Tongue (tissue), 3 donors: ENCODE results near the gene TIMM22. TPM values are rescaled to one million over a fixed set of nuclear protein-coding genes. Genes with fewer than 3 reads are reported as not detected.
"Not testable (repeated sequence)": the region's sequence is repeated elsewhere in the genome, so short reads cannot be mapped to it uniquely, and the experiment has no call there.

ENCODE experiments used
- DNase-seq: peaks from one replicate; pipeline ENCODE4 v3.0.0-alpha.2; 2015
- small RNA-seq: library from RNA; depleted of rRNA; stranded (forward); fragments of <200 nt; gene quantifications from one replicate; pipeline ENCODE3, GENCODE V24; 2014; ENCODE audit warnings: low replicate concordance
- total RNA-seq: library from RNA; depleted of rRNA; stranded (reverse); fragments of >200 nt; gene quantifications from one replicate; pipeline ENCODE4 v1.2.3, GENCODE V29; 2014

The TIMM22 gene
- total RNA-seq, 1 donor from 2014 or later: 16.4 TPM

DNA sequence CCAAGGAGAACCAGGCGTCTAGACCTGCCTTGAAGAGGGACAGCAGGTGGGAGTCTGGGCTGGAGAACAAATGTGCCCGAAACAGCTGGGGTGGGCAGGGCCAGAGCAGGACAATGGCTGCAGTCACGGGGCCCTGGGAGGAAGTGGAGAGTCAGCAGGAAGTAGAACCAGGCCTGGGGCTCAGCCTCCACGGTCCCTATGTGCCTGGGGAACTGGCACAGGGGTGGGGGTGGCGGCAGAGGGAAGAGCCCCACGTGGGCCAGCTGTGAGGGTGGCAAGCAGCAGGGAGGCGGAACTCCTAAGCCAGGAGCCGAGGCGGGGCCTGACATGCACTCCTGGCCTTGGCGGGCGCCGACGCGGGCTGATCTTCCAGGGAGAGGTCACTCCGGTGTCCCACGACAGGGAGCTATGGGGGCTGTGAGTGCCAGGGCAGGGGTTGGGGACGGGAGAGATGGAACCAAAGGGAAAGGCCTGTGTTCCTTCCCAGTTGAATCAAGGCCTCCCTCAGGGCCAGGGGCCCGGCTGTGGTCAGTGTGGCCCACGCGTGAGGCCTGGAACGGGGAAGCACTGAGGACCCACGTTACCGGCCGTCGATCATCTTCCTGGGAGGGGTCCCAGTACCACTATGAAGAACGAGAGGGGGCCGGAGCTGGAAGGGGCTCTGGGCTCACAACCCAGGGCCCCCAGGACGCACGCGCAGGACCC lies 42.7 kb downstream of the TIMM22 start:
- peak; percentile 94 for DNase-seq

DNA sequence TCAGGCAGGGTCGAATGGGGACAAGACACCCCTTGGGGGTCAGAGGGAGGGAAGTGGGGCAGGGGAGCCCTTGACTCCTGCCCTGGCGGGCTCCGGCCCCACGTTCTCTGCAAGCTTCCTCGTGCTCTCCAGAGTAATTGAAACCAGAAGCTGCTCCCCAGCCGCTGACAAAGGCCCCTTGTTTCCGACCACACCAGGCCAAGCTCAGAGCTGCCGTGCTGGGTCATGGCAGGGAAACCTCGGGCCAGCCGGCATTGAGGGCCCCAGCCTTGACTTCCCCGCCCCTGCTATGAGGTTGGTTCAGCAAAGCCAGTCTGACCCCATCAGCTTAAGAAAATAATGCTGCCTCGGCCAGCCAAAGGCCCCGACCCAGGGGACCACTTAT lies 43.3 kb downstream of the TIMM22 start:
- DNase-seq: peak; percentile 76

DNA sequence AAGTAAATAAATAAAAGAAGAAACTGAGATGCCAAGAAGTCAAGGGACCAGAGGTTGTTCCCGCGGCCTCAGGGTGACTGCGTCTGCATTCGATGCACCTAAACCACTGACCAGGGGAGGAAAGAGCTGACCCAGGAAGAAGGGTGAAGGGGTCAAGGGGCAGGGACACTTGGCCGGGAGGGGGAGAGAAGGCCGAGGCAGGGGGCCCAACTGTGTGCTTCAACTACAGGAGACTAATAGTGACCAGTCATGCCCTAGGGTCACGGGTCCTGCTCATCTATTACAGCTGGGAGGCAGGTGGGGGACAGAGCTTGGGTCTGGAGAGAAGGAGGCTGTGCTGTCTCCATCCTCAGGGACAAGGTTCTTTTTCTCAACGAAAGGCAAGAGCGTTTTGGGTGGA lies 44.8 kb downstream of the TIMM22 start:
- no peak for DNase-seq

DNA sequence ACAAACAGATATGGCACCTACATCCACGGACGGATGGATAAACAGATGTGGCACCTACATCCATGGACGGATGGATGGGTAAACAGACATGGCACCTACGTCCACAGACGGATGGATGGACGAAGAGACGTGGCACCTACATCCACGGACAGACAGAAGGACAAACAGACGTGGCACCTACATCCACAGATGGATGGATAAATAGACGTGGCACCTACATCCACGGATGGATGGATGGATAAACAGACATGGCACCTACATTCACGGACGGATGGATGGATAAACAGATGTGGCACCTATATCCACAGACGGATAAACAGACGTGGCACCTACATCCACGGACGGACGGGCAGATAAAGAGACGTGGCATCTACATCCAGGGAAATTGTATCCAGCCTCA lies 45.6 kb downstream of the TIMM22 start:
- no peak for DNase-seq

DNA sequence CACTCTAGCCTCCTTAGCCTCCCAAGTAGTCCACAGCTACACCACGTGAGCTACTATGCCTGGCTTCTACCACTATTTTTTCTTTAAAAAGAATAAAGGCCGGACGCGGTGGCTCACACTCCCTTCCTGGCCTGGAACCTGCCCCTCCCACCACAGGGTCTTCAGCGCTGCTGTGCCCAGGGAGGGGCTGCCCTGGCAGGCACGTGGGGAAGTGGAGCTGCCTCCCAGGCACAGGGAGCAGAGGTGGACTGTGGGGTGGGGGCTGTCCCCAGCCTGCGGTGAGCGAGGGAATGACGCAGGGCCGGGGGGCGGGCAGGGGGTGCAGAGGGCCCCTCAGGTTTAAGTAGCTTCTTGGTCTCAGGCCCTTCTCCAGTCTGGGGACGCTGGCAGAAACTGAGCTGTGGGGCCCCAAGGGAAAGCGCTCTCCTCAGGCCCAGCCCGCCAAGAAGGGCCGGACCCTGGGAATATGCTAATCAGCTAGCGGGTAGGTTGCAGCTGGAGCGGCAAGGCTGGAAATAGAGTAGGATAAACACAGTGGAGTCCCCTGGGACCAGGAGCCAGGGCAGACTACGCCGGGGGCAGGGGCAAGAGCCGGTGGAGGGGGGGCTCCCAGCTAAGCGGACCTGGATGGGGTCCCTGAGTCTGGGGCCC lies 46.8 kb downstream of the TIMM22 start:
- peak; percentile 78 for DNase-seq

DNA sequence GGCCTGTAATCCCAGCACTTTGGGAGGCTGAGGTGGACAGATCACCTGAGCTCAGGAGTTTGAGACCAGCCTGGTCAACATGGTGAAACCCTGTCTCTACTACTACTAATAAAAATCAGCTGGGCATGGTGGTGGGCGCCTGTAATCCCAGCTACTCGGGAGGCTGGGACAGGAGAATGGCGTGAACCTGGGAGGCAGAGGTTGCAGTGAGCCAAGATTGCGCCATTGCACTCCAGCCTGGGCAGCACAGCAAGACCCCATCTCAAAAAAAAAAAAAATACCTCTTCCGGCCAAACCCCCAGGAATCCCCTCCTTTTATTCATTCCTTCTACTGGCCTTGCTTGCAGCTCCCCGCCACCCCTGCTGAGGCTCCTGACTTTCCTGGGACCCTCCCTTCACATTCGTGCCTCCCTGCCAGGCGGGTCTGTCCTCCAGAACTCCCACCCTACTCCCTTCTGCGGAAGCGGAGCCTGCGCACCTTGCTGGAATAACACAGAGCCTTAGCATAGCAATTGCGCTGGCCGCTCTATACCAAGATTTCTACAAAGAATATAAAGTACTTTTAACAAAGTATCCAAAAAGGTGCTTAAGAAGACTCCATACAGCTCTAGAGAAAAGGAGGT lies 47.6 kb downstream of the TIMM22 start:
- not testable (repeated sequence) for DNase-seq

DNA sequence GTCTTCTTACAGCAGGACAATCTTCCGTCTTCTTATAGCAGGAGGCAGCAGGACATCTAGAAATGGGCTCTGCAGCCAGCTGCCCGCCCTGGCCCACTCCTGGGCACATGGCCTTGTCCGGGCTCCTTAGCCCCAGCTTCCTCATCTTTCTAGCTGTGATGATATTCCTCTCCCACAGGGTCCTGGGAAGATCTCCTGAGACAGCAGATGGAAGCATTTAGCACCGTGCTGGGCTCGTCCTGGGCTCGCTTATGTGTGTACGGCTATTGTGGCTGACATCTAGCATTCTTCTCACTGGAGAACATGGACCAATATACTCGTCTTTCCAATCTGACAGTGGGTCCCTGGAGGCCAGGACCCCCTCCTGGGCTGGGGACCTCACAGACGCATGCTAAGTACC lies 48.5 kb downstream of the TIMM22 start:
- no peak for DNase-seq

DNA sequence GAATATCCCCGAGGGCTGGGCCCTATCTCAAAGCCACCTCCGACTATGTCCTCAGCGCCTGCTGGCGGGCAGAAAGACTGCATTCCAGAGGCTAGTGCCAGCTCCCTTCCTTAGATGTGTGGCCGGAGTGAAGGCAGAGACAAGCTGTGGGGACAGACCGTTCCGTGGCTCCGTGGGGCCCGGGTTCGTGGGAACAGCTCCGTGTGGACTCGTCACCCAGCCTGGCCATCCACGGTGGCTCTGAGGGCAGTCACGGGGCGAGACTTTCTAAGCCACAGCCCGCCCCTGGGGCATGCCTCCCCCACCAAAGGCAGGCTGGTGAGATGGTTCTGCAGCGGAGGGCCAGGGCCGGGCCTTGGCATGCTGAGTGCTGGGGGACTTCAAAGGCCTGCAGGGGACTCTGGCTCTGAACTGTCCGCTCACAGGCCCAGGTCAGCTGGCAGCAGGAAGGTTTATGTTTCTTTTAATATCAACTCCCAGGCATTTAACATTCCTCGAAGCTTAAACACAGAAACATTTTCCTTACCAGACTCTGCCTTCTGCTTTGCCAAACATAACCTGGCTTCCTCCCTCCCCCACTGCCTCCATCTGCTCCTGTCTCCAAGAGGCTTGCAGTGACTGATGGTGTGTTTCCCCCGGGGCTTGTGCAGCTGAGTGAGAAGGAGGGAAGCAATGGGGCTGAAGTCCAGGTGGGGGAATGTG lies 50.4 kb downstream of the TIMM22 start:
- peak; percentile 76 for DNase-seq

DNA sequence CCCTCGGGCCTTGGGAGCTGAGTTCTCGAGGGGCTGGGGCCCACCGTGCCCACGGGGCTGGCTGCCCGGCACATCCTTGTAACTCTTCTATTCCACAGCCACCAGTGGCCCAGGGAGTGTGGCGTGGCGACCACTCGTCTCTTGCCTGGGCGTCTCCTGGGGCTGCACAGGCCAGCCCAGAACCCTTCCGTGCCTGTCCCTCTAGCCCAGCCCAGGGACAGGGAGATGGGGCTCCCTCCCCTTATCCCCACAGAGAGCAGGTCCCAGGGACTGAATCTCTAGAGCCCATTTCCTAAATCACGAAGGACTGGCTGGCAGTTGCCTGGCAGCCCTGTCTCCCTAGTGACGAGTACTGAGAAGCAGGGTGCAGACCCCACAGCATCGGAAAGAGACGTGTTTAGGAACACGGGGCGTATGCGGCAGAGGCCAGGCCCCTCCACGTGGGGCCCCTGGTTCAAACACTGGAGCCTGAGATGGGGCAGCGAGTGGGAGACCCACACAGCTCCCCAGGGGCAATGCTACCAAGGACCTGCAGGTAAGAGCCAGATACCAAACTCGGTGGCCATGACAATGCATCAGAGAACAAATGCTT lies 51.0 kb downstream of the TIMM22 start:
- DNase-seq: no peak

DNA sequence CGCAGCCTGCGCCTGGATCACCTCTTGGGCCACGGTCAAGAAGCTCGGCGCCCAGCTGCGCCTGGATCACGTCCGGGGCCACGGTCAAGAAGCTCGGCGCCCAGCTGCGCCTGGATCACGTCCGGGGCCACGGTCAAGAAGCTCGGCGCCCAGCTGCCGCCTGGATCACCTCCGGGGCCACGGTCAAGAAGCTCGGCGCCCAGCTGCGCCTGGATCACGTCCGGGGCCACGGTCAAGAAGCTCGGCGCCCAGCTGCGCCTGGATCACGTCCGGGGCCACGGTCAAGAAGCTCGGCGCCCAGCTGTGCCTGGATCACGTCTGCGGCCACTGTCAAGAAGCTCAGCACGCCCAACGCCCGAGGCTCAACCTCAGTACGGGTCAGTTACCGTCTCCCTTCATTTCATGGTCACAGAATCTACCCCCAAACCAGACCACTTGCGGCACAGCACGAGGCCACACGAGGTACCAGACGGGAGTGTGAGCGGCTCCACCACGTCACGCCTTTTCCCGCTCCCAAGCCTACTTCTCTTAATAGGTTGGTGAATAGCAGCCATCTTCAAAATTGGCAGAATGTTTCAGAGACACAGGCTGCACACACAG lies 51.7 kb downstream of the TIMM22 start:
- not testable (repeated sequence) for DNase-seq

DNA sequence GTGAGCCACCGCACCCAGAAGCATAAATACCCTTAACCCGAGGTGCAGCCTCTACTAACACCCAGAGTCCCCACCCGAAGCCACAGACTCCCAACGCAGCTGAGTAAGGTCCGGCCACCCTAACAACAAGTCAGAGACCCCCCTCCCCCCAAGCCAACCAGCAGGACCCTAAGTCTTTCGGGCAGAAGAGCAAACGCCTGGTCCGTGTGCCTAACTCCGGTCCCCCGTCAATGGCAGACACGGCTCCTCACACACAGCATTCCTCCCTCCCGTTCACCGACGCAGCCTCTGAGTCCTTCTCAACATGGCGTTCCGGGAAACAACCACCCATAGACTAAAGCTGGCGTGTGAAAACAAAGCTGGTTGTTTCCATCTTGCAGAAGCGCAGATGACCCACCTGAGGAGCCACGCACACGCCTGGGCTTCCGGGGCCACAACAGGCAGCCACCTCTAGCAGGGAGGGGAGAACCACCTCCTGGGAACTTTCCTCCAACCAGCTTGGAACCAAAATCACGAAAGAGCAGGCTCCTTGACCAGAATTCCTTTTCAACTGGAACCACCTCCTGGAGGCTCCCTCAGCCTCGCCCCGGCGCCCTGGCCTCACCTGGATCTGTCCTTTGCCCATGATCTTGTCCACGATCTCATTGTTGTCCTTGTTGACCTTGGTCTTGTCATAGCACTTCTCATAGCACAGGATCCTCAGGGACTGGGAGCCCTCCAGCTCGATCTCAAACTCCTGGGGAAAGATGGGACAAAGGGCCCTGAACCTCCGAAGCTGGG lies 52.7 kb downstream of the TIMM22 start:
- DNase-seq: no peak

DNA sequence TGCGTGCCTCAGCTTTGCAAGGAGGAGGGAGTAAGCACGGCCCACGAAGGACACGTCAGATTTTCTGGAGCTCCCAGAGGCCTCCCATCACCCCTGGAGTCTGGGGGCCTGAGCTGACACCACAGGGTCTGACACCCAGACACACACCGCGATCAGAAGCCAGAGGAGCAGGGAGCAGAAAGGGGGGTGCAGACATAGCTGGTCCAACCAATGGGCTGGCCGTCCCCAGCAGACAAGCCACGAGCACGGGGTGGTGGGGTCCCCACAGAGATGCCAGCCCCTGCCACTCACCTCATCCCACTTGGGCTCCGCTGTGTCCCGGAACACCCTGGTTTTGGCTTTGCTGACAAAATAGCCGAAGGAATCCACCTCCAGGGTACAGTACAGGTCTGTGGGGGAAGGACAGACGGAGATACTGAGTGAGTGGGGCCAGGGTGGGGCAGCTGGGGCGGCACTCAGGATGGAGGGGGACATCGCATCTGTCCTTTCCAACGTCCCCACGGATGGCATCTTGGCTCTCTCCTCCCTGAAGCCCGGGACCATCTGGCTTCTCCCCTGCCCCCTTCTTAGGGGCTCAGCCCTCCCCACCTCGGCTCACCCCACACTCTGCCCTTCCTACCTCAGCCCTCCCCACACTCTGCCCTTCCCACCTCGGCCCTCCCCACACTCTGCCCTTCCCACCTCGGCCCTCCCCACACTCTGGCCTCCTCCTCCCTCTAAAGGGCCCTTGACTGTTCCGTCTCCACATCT lies 53.5 kb downstream of the TIMM22 start:
- DNase-seq: no peak

DNA sequence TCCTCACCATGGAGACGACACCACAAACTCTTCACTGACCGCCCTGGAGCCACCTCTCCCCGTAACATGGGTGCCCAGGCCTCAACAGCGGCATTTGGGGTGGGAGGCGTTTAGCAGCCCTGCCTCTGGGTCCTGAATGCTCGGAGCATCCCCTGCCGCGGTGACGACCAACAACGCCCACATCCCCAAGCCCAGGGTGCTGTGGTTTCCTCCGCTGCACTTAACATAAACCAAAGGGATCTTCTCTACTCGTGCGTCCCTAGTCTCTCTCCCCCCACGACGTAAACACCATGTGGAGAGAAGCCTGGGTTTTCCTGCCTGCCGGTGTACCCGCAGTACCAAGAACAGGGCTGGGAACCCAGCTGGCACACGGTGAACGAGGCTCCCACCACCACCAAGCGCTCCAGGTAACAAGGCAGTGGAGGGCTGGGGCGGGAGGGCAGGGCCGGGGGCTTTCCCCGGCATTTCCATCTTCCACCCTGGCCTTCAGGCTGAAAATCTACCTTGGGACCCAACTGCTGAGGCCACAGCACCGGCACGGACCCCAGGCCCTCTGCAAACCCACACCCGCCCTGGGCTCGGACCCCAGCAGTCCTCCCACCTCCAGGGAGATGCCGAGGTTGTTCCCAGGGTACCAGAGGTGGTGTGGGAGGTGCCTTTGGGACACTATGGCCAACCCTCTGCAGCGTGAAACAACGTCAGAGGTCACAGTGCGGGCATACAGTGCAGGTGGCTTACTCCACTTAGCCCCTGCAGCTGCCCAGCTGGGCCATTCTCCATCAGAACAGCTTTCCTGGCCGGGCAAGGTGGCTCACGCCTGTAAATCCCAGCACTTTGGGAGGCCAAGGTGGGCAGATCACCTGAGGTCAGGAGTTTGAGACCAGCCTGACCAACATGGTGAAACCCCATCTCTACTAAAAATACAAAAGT lies 54.3 kb downstream of the TIMM22 start:
- DNase-seq: no peak

Small RNAs within 50 kb of the gene (small RNA-seq; reads per million reads assigned to genes)
- gene MIR3183: not detected

Other genes starting within 250 kb of the TIMM22 start
- gene GEMIN4, start 244.9 kb upstream of the TIMM22 start, total RNA-seq: 11.4 TPM
- 90.3 TPM for gene GLOD4, start 214.8 kb upstream of the TIMM22 start, total RNA-seq
- gene MRM3, start 214.8 kb upstream of the TIMM22 start, total RNA-seq: 23.3 TPM
- 67.8 TPM for gene NXN, start 17.4 kb upstream of the TIMM22 start, total RNA-seq
- 56.1 TPM for gene ABR, start 182.9 kb downstream of the TIMM22 start, total RNA-seq